Measurements from ENCODE around the gene PARD6B. TPM values are rescaled to one million over a fixed set of nuclear protein-coding genes. Genes with fewer than 3 reads are reported as not detected.

Gene PARD6B
- polyA plus RNA-seq, 1 donor from 2014 or later = 5.9 TPM

DNA sequence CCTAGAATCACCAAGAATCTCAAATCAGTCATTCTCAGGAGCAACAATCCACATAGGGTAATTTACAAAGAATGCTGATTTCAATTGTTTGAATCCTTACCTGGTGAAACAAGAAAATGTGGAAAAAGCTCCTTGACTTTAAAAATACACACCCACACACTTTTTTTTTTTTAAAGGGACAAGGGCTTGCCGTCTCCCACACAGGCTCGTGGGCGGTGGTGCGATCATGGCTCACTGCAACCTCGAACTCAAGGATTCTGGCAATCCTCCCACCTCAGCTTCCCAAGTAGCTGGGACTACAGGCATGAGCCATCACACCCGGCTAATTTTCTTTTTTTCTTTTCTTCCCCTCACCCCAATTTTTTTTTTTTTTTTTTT lies 30.7 kb downstream of the PARD6B start:
- Histone ChIP-seq H3K9me2 (ENCODE audit: insufficient read depth, low read length) (no peaks in the 10 kb centered on the region), H3K9me3 (ENCODE audit: low read length) (no peaks in the 10 kb centered on the region), H3K4me3 (ENCODE audit: low read length) (no peak overlapping the region), H3K4me2 (ENCODE audit: low read length) (no peak overlapping the region), H3F3A (ENCODE audit: insufficient read depth, low read length, poor library complexity, severe bottlenecking) (no peaks in the 10 kb centered on the region), H3K36me3 (ENCODE audit: insufficient read depth, low read length) (no peaks in the 10 kb centered on the region), H3K27me3 (ENCODE audit: insufficient read depth, low read depth, low read length) (no peaks in the 10 kb centered on the region), H4K20me1 (ENCODE audit: insufficient read depth) (no peaks in the 10 kb centered on the region), H2AFZ (ENCODE audit: low read depth, low read length) (no peak overlapping the region), H3K79me2 (replicated peaks; ENCODE audit: insufficient read depth, low read length) (no peaks in the 10 kb centered on the region), H3K9ac (ENCODE audit: low read length) (no peak overlapping the region), H3K27ac (ENCODE audit: low read length) (no peak overlapping the region)
- TF ChIP-seq POLR2AphosphoS5 (IDR thresholded peaks at IDR 0.05) (no peak), EP300 (conservative IDR thresholded peaks at IDR 0.05; ENCODE audit: poor library complexity, severe bottlenecking) (no peak), EZH2 (IDR thresholded peaks at IDR 0.05; ENCODE audit: borderline replicate concordance, insufficient read depth, low read length, poor library complexity, severe bottlenecking) (no peak), SMC3 (conservative IDR thresholded peaks at IDR 0.05; ENCODE audit: poor library complexity) (no peak), RAD21 (conservative IDR thresholded peaks at IDR 0.05) (no peak), TAF1 (IDR thresholded peaks at IDR 0.05; ENCODE audit: low read depth) (no peak), MXI1 (conservative IDR thresholded peaks at IDR 0.05; ENCODE audit: poor library complexity, severe bottlenecking) (no peak)
- TF ChIP-seq, protein P1, sequence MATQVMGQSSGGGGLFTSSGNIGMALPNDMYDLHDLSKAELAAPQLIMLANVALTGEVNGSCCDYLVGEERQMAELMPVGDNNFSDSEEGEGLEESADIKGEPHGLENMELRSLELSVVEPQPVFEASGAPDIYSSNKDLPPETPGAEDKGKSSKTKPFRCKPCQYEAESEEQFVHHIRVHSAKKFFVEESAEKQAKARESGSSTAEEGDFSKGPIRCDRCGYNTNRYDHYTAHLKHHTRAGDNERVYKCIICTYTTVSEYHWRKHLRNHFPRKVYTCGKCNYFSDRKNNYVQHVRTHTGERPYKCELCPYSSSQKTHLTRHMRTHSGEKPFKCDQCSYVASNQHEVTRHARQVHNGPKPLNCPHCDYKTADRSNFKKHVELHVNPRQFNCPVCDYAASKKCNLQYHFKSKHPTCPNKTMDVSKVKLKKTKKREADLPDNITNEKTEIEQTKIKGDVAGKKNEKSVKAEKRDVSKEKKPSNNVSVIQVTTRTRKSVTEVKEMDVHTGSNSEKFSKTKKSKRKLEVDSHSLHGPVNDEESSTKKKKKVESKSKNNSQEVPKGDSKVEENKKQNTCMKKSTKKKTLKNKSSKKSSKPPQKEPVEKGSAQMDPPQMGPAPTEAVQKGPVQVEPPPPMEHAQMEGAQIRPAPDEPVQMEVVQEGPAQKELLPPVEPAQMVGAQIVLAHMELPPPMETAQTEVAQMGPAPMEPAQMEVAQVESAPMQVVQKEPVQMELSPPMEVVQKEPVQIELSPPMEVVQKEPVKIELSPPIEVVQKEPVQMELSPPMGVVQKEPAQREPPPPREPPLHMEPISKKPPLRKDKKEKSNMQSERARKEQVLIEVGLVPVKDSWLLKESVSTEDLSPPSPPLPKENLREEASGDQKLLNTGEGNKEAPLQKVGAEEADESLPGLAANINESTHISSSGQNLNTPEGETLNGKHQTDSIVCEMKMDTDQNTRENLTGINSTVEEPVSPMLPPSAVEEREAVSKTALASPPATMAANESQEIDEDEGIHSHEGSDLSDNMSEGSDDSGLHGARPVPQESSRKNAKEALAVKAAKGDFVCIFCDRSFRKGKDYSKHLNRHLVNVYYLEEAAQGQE (IDR thresholded peaks at IDR 0.05; ENCODE audit: borderline replicate concordance) = no peak
- TF ChIP-seq, protein P2, sequence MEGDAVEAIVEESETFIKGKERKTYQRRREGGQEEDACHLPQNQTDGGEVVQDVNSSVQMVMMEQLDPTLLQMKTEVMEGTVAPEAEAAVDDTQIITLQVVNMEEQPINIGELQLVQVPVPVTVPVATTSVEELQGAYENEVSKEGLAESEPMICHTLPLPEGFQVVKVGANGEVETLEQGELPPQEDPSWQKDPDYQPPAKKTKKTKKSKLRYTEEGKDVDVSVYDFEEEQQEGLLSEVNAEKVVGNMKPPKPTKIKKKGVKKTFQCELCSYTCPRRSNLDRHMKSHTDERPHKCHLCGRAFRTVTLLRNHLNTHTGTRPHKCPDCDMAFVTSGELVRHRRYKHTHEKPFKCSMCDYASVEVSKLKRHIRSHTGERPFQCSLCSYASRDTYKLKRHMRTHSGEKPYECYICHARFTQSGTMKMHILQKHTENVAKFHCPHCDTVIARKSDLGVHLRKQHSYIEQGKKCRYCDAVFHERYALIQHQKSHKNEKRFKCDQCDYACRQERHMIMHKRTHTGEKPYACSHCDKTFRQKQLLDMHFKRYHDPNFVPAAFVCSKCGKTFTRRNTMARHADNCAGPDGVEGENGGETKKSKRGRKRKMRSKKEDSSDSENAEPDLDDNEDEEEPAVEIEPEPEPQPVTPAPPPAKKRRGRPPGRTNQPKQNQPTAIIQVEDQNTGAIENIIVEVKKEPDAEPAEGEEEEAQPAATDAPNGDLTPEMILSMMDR (IDR thresholded peaks at IDR 0.05; ENCODE audit: poor library complexity, severe bottlenecking) = no peak

DNA sequence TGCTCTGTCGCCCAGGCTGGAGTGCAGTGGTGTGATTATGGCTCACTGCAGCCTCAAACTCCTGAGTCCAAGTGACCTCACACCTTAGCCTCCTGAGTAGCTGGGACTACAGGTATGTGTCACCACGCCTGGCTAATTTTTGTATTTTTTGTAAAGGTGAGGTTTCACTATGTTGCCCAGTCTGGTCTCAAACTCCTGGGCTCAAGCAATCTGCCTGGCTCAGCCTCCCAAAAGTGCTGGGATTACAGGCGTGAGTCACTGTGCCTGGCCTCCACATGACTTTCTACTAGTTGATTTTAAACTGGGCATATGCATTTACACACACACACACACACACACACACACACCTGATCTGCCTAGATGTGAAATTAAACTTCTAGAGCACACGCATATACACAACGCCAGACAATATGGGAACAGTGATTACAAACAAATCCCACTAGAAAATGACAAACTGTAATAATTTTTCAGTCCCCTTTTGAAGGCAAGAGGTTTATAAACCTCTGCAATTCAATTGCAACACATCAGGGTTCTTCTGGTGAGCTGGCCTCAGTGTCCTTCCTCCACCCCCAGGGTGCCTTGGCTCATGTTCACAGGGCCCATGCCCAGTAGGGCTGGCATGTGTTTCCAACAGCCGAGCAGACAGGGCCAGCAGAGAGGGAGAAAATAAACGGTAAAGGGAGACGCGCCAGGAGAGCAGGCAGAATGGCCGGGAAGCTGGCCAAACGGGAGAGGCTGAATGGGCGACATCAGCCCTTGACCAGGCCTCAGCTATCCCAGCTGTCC lies 31.2 kb downstream of the PARD6B start:
- Histone ChIP-seq H3F3A (ENCODE audit: insufficient read depth, low read length, poor library complexity, severe bottlenecking) (no peaks in the 10 kb centered on the region), H3K9me2 (ENCODE audit: insufficient read depth, low read length) (no peaks in the 10 kb centered on the region), H3K79me2 (replicated peaks; ENCODE audit: insufficient read depth, low read length) (no peaks in the 10 kb centered on the region), H2AFZ (ENCODE audit: low read depth, low read length) (no peak overlapping the region), H4K20me1 (ENCODE audit: insufficient read depth) (no peaks in the 10 kb centered on the region), H3K4me3 (ENCODE audit: low read length) (no peak overlapping the region), H3K27ac (ENCODE audit: low read length) (no peak overlapping the region), H3K9ac (ENCODE audit: low read length) (no peak overlapping the region), H3K36me3 (ENCODE audit: insufficient read depth, low read length) (no peaks in the 10 kb centered on the region), H3K4me2 (ENCODE audit: low read length) (no peak overlapping the region), H3K27me3 (ENCODE audit: insufficient read depth, low read depth, low read length) (no peaks in the 10 kb centered on the region), H3K9me3 (ENCODE audit: low read length) (no peaks in the 10 kb centered on the region)
- no peak for TF ChIP-seq RAD21 (conservative IDR thresholded peaks at IDR 0.05)
- TF ChIP-seq, protein P2 (IDR thresholded peaks at IDR 0.05; ENCODE audit: poor library complexity, severe bottlenecking) = no peak
- no peak for TF ChIP-seq MXI1 (conservative IDR thresholded peaks at IDR 0.05; ENCODE audit: poor library complexity, severe bottlenecking)
- no peak for TF ChIP-seq SMC3 (conservative IDR thresholded peaks at IDR 0.05; ENCODE audit: poor library complexity)
- TF ChIP-seq POLR2AphosphoS5 (IDR thresholded peaks at IDR 0.05) = no peak
- no peak for TF ChIP-seq EP300 (conservative IDR thresholded peaks at IDR 0.05; ENCODE audit: poor library complexity, severe bottlenecking)
- no peak for TF ChIP-seq EZH2 (IDR thresholded peaks at IDR 0.05; ENCODE audit: borderline replicate concordance, insufficient read depth, low read length, poor library complexity, severe bottlenecking)
- TF ChIP-seq, protein P1 (IDR thresholded peaks at IDR 0.05; ENCODE audit: borderline replicate concordance) = no peak

Measured in neural cell (in vitro differentiated cells).